Measurements from ENCODE around the gene NSRP1. TPM values are rescaled to one million over a fixed set of nuclear protein-coding genes. Genes with fewer than 3 reads are reported as not detected.

The NSRP1 gene
- total RNA-seq, 1 donor from 2014 or later, result 33.1 TPM

Small RNA genes within 50 kb of the gene (microRNA-seq; reads per million reads assigned to microRNA genes)
- not detected for gene MIR423 (ENCODE audit: borderline number of aligned reads)

Other genes starting within 250 kb of the NSRP1 start
- 105 TPM for gene SSH2, start 186.6 kb upstream of the NSRP1 start, total RNA-seq
- 1.8 TPM for gene EFCAB5, start 175.2 kb upstream of the NSRP1 start, total RNA-seq
- gene SLC6A4, start 118.9 kb downstream of the NSRP1 start, total RNA-seq, result 140 TPM
- 27.4 TPM for gene BLMH, start 175.1 kb downstream of the NSRP1 start, total RNA-seq
- gene TMIGD1, start 217.2 kb downstream of the NSRP1 start, total RNA-seq, result not detected